ENCODE data around the gene IGSF9.

GRCh38 chr1:159946242-159947187, 1.1 kb upstream of the IGSF9 start:
- TF ChIP-seq EZH2 (IDR thresholded peaks at IDR 0.05; ENCODE audit: borderline replicate concordance, control insufficient read depth, low read depth, low read length) (no peak), POLR2A (IDR thresholded peaks at IDR 0.05; ENCODE audit: low read depth, low read length) (no peak), CTCF (IDR thresholded peaks at IDR 0.05 in 2 of 3, conservative IDR thresholded peaks at IDR 0.05 in 1 of 3; ENCODE audit: control insufficient read depth in 2 of 3, extremely low read depth in 1 of 3, insufficient read depth in 1 of 3, low read depth in 3 of 3, low read length in 3 of 3) (no peak), ATF2 (IDR thresholded peaks at IDR 0.05; ENCODE audit: low read length) (no peak), ETV6 (conservative IDR thresholded peaks at IDR 0.05 in 1 of 2, IDR thresholded peaks at IDR 0.05 in 1 of 2; ENCODE audit: borderline replicate concordance in 1 of 2, low read depth in 1 of 2) (no peak), EP300 (IDR thresholded peaks at IDR 0.05; ENCODE audit: borderline replicate concordance in 1 of 2, control insufficient read depth in 1 of 2, low read depth in 2 of 2, low read length in 2 of 2) (no peak), SREBF2 (IDR thresholded peaks at IDR 0.05; ENCODE audit: low read length) (no peak)
